ENCODE data around the gene DNAH1. TPM values are rescaled to one million over a fixed set of nuclear protein-coding genes. Genes with fewer than 3 reads are reported as not detected.

DNAH1 gene
- total RNA-seq, 1 donor = 4.7 TPM

- TF ChIP-seq CTCF (IDR thresholded peaks at IDR 0.05; ENCODE audit: insufficient read depth, low read depth, low read length) = no peak
- no peak overlapping the region for H3K4me3 ChIP-seq (ENCODE audit: low read depth, low read length)
- no peak for DNase-seq (ENCODE audit: low read depth)
These were observed 10.9 kb downstream of the DNAH1 start for GRCh38 chr3:52326976-52327375.

GRCh38 chr3:52327486-52328290 is 11.6 kb downstream of the DNAH1 start:
- no peak for TF ChIP-seq CTCF (IDR thresholded peaks at IDR 0.05; ENCODE audit: insufficient read depth, low read depth, low read length)
- no peak overlapping the region for H3K4me3 ChIP-seq (ENCODE audit: low read depth, low read length)
- DNase-seq (ENCODE audit: low read depth) = no peak

- TF ChIP-seq CTCF (IDR thresholded peaks at IDR 0.05; ENCODE audit: insufficient read depth, low read depth, low read length) = no peak
- DNase-seq (ENCODE audit: low read depth) = no peak
- no peak overlapping the region for H3K4me3 ChIP-seq (ENCODE audit: low read depth, low read length)
These were observed 12.5 kb downstream of the DNAH1 start for GRCh38 chr3:52328536-52329080.

DNA sequence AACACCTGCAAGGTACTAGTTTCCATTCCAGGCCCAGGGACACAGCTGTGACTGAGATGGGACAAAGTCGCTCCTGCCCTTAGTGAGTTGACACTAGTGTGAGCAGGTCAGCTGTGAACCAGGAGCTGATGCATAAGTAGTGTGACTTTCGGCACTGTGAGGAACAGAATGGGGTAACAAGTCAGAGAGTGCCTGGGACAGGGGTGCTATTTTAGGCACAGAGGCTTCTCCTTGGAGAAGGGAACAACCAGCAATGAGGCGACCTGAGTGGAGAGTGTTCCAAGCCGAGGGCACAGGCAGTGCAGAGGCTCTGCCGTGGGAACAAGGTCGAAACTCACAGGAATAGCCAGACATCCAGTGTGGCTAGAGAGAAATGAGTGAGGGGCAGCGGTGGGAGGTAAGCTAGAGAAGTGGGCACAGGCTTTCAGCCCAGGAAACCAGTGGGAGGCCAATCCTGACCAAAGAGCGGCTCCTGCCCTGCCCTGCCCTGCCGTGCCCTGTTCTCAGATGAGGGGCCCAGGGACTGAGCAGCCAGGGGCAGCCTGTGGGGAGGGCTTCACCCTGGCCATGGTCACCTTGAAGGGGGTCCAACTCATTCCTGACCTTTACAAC is 14.2 kb downstream of the DNAH1 start:
- H3K4me3 ChIP-seq (ENCODE audit: low read depth, low read length) = no peak overlapping the region
- no peak for DNase-seq (ENCODE audit: low read depth)
- TF ChIP-seq CTCF (IDR thresholded peaks at IDR 0.05; ENCODE audit: insufficient read depth, low read depth, low read length) = no peak

DNA sequence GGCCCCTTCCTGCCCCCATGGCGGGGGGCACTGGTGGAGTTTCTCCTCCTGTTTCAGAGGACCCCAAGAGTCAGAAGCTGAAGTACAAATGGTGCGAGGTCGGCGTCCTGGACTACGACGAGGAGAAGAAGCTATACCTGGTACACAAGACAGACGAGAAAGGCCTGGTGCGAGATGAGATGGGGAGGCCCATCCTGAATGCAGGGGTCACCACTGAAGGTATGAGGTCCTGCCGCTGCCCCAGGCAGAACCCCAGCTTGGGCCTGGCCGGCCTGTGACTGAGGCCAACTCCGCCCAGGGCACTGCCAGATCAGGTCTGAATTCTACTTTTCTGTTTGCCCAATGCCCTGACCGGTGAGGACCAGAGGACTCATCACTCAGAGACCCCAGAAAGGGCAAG is 15.0 kb downstream of the DNAH1 start:
- no peak overlapping the region for H3K4me3 ChIP-seq (ENCODE audit: low read depth, low read length)
- no peak for TF ChIP-seq CTCF (IDR thresholded peaks at IDR 0.05; ENCODE audit: insufficient read depth, low read depth, low read length)
- DNase-seq (ENCODE audit: low read depth) = no peak

DNA sequence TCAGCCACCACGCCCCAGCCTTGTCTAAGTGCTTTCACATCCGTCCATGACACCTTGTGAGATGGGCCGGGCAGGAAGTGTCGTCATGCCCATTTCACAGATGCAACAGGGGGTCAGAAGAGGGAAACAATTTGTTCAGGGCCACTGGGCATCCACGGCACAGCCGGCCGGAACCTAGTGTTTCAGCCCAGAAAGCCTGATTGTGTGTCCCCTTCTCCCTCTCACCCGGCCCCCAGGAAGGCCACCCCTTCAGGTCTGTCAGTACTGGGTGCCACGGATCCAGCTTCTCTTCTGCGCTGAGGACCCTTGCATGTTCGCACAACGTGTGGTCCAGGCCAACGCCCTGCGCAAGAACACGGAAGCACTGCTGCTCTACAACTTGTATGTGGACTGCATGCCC is 15.8 kb downstream of the DNAH1 start:
- no peak for TF ChIP-seq CTCF (IDR thresholded peaks at IDR 0.05; ENCODE audit: insufficient read depth, low read depth, low read length)
- DNase-seq (ENCODE audit: low read depth) = no peak
- no peak overlapping the region for H3K4me3 ChIP-seq (ENCODE audit: low read depth, low read length)

Measured in fibroblast of villous mesenchyme (primary cell).